GM12878 (cell line): Measurements from ENCODE around the gene PML. TPM values are rescaled to one million over a fixed set of nuclear protein-coding genes. Genes with fewer than 3 reads are reported as not detected.

ENCODE experiments used
- ATAC-seq: fragments of 200-7000 bp; cut with Tn5 transposase; 3 replicates; pipeline ENCODE4 v1.9.1; 2020; ENCODE audit warnings: mild to moderate bottlenecking, moderate library complexity
- BruUV-seq: library from RNA; stranded (reverse); fragments of 400-500 nt; replicated peaks from 2 replicates; lab custom pipeline; 2021; lab: Mats Ljungman, UMichigan
- CTCF ChIA-PET: fragments of 300-600 bp; sonication (Branson Sonifier 250); formaldehyde crosslinking; extraction: SDS; loops from one replicate; lab custom pipeline; 2021; ENCODE audit warnings: inconsistent platforms; lab: Yijun Ruan, JAX
- POLR2A ChIA-PET: fragments of 350-600 bp; formaldehyde crosslinking; extraction: SDS; loops from one replicate; lab custom pipeline; 2021; ENCODE audit warnings: inconsistent platforms; lab: Charles Lee
- RAD21 ChIA-PET: fragments of 300-600 bp; sonication (Branson Sonifier 250); formaldehyde crosslinking; loops from one replicate; lab custom pipeline; 2023; ENCODE audit warnings: antibody characterized with exemption; ENCODE audit not compliant: unreplicated experiment; lab: Charles Lee
- SMC1A ChIA-PET: fragments of 300-600 bp; sonication (Branson Sonifier 250); formaldehyde crosslinking; loops from one replicate; lab custom pipeline; 2023; ENCODE audit not compliant: unreplicated experiment, uncharacterized antibody; lab: Charles Lee
- DNase-seq: peaks from one replicate; pipeline ENCODE4 v3.0.0-alpha.2; 2011; ENCODE audit warnings: low read depth, low spot score
- FAIRE-seq: peaks from 3 replicates; lab custom pipeline; 2011; peaks lifted over from hg19 to GRCh38; lab: Jason Lieb, UNC
- H2AFZ ChIP-seq: 2 replicates; pipeline ENCODE4 v1.6.0; 2011; ENCODE audit warnings: low read depth, low read length, control low read depth; ENCODE audit not compliant: control insufficient read depth
- H3K27ac ChIP-seq: 2 replicates; pipeline ENCODE4 v1.5.1; 2011; ENCODE audit warnings: control low read depth; ENCODE audit not compliant: control insufficient read depth, insufficient read depth
- H3K27me3 ChIP-seq, 2 experiments: replicated peaks in 1 of 2; 2 replicates each; pipeline versions ENCODE4 v1.6.0 to v1.6.1; 2011; ENCODE audit warnings: low read length in 1 of 2; ENCODE audit not compliant: control insufficient read depth in 2 of 2, insufficient read depth in 2 of 2
- H3K36me3 ChIP-seq, 2 experiments: 2 replicates each; pipeline ENCODE4 v1.5.1; 2011; ENCODE audit warnings: low read length in 1 of 2; ENCODE audit not compliant: control insufficient read depth in 2 of 2, insufficient read depth in 2 of 2
- H3K4me1 ChIP-seq: 2 replicates; pipeline ENCODE4 v1.6.1; 2011; ENCODE audit warnings: mild to moderate bottlenecking, low read length, moderate library complexity, mixed read lengths; ENCODE audit not compliant: control insufficient read depth, insufficient read depth
- H3K4me2 ChIP-seq: 2 replicates; pipeline ENCODE4 v1.6.0; 2011; ENCODE audit warnings: control low read depth; ENCODE audit not compliant: control insufficient read depth, insufficient read depth
- H3K4me3 ChIP-seq: fragments of 200-600 bp; sonication (generic); 2 replicates; pipeline ENCODE4 v1.5.1; 2016
- H3K79me2 ChIP-seq: 2 replicates; pipeline ENCODE4 v1.6.0; 2011; ENCODE audit warnings: low read length; ENCODE audit not compliant: control insufficient read depth, insufficient read depth
- H3K9ac ChIP-seq: 2 replicates; pipeline ENCODE4 v1.8.0; 2011; ENCODE audit warnings: low read length, control low read depth, mixed read lengths; ENCODE audit not compliant: control insufficient read depth, insufficient read depth
- H3K9me3 ChIP-seq: replicated peaks from 3 replicates; pipeline ENCODE4 v1.5.1; 2011; ENCODE audit warnings: mild to moderate bottlenecking, low read length; ENCODE audit not compliant: control insufficient read depth, insufficient read depth
- H4K20me1 ChIP-seq: 2 replicates; pipeline ENCODE4 v1.6.0; 2011; ENCODE audit not compliant: control insufficient read depth, insufficient read depth
- ASH2L ChIP-seq: fragments of 300-600, 200-600 bp; sonication (generic); IDR thresholded peaks from 2 replicates; pipeline ENCODE4 v1.6.1; 2017; ENCODE audit warnings: low read depth, mild to moderate bottlenecking, borderline replicate concordance
- BRCA1 ChIP-seq: IDR thresholded peaks from 2 replicates; pipeline ENCODE4 v1.6.1; 2011; ENCODE audit warnings: low read depth, low read length, improper control_type of control experiment
- DPF2 ChIP-seq: fragments of 450-650 bp; IDR thresholded peaks from 2 replicates; pipeline ENCODE4 v1.6.1; 2017; ENCODE audit warnings: mild to moderate bottlenecking
- FOXK2 ChIP-seq: fragments of 450-650 bp; IDR thresholded peaks from 2 replicates; pipeline ENCODE4 v1.6.1; 2017; ENCODE audit warnings: mild to moderate bottlenecking, moderate library complexity
- FOXM1 ChIP-seq: IDR thresholded peaks from 2 replicates; pipeline ENCODE4 v1.6.1; 2012; ENCODE audit warnings: low read depth, mild to moderate bottlenecking, inconsistent platforms, low read length, moderate library complexity
- JUND ChIP-seq: IDR thresholded peaks from 2 replicates; pipeline ENCODE4 v1.6.1; 2012; ENCODE audit warnings: low read depth, mild to moderate bottlenecking, low read length, improper control_type of control experiment, moderate library complexity
- MYC ChIP-seq: IDR thresholded peaks from 2 replicates; pipeline ENCODE4 v1.6.1; 2011; ENCODE audit warnings: mild to moderate bottlenecking, low read length, moderate library complexity, inconsistent platforms; ENCODE audit not compliant: insufficient read depth, insufficient replicate concordance, insufficient read length, severe bottlenecking
- POLR2A ChIP-seq: IDR thresholded peaks from 2 replicates; pipeline ENCODE4 v1.6.1; 2011; ENCODE audit warnings: low read depth, mild to moderate bottlenecking, low read length
- RAD21 ChIP-seq: IDR thresholded peaks from 2 replicates; pipeline ENCODE4 v1.6.1; 2011; ENCODE audit warnings: mild to moderate bottlenecking, low read depth, low read length, moderate library complexity; ENCODE audit not compliant: insufficient read depth
- YY1 ChIP-seq: IDR thresholded peaks from 2 replicates; pipeline ENCODE4 v1.6.1; 2011; ENCODE audit warnings: low read depth, mild to moderate bottlenecking, low read length
- ZBED1 ChIP-seq: IDR thresholded peaks from 2 replicates; pipeline ENCODE4 v1.6.1; 2016; ENCODE audit warnings: borderline replicate concordance
- ZBTB11 ChIP-seq: fragments of 450-650 bp; formaldehyde crosslinking; IDR thresholded peaks from 2 replicates; pipeline ENCODE4 v1.5.0; 2022; ENCODE audit warnings: mild to moderate bottlenecking, missing genetic modification characterization
- WGBS: methylation state at CpG from one replicate; pipeline ENCODE4 v1.1.6; 2016; ENCODE audit warnings: low lambda C conversion rate; ENCODE audit not compliant: insufficient replicate concordance, insufficient coverage; ENCODE audit errors: missing lambda C conversion rate; 5-methylcytosine and 5-hydroxymethylcytosine counted together
- in situ Hi-C: fragments of 300-500 bp; cut with MboI; formaldehyde crosslinking; loops from 9 replicates; pipeline ENCODE4 v1.14.3; 2018; ENCODE audit warnings: mixed read lengths
- intact Hi-C: fragments of 100-400 bp; cut with micrococcal nuclease; formaldehyde crosslinking; loops from one replicate; pipeline ENCODE4 v1.14.2; 2022; ENCODE audit not compliant: unreplicated experiment
- polyA plus RNA-seq, 11 experiments: library from polyadenylated mRNA; depleted of rRNA in 4 of 11; unstranded in 6 of 11; stranded (reverse) in 5 of 11; fragments of >200 nt; fragmentation: Nextera tagmentation in 4 of 11; fragmentation: Illumina TruSeq in 1 of 11; extraction: Ambion mirVana in 4 of 11; extraction: Trizol in 1 of 11; gene quantifications; 1 replicate in 1 of 11; 2 replicates in 10 of 11; pipeline versions ENCODE4 v1.2.1 to v1.2.3, GENCODE V29; 2011 to 2016; ENCODE audit warnings: inconsistent platforms in 2 of 11, missing spikeins in 2 of 11, low read depth in 1 of 11
- total RNA-seq, 4 experiments: library from RNA; depleted of rRNA in 3 of 4; stranded (reverse); fragments of >200 nt in 3 of 4; fragmentation: Illumina TruSeq in 1 of 4; extraction: Trizol in 1 of 4; gene quantifications; 2 replicates each; pipeline versions ENCODE4 v1.2.1 to v1.2.3, GENCODE V29; 2013 to 2021

The PML gene
- total and polyA plus RNA-seq, 10 of the 15 experiments (the other 5 are each of a cell fraction or from before 2014, with no cell fraction given): 8.5 to 95.5 (median 30.8) TPM

- Histone ChIP-seq H3K27me3 (no peaks in the 10 kb centered on the region), H3K79me2 (no peaks in the 10 kb centered on the region), H3K4me2 (no peak overlapping the region), H3K4me3 (no peak overlapping the region), H3K9me3 (no peaks in the 10 kb centered on the region), H3K27ac (no peak overlapping the region), H2AFZ (no peak overlapping the region), H3K4me1 (no peaks in the 10 kb centered on the region), H3K9ac (no peak overlapping the region), H3K36me3 (peaks cover 35 to 47% of the 10 kb centered on the region in 2 experiments), H4K20me1 (no peaks in the 10 kb centered on the region; the same call in none of the 2 replicates)
- ChIA-PET SMC1A (interaction anchor here (1.5 to 2.8 kb wide), 2 partner anchors 16 to 55 kb away, joined by 4 to 6 read pairs; no protein-coding TSS in a partner anchor), CTCF (interaction anchor here (0.8 to 2.6 kb wide), 5 partner anchors 21 to 56 kb away, joined by 3 to 10 read pairs (median 3); no protein-coding TSS in a partner anchor), RAD21 (interaction anchor here (1.5 kb wide), 1 partner anchor 55 kb away, joined by 3 read pairs; no protein-coding TSS in a partner anchor), POLR2A (interaction anchor here (0.8 kb wide), 1 partner anchor 17 kb away, joined by 3 read pairs; no protein-coding TSS in a partner anchor)
- ATAC-seq: no peak
- 79% methylated on average over 3 of the region's 3 CpGs for WGBS
- DNase-seq: no peak
- in situ Hi-C loops (no loop called here), intact Hi-C loops (loop anchor here (5.0 kb wide), 1 partner anchor 55 kb away; no protein-coding TSS in a partner anchor)
- no TSS peak for BruUV-seq
- 0 out of 2 replicates have a peak, but pooled peaks have one; percentile 26 for TF ChIP-seq POLR2A
- TF ChIP-seq DPF2: no peak
- TF ChIP-seq ASH2L: no peak
- FAIRE-seq: no peak
Observed at GRCh38 chr15:74027688-74028087, 33.2 kb downstream of the PML start.

GRCh38 chr15:74028646-74029045 lies 34.1 kb downstream of the PML start:
- no peak for DNase-seq
- POLR2A ChIA-PET: no interaction called here
- Histone ChIP-seq H3K79me2 (no peaks in the 10 kb centered on the region), H3K36me3 (peaks cover 37 to 45% of the 10 kb centered on the region in 2 experiments), H3K4me3 (no peak overlapping the region), H3K9me3 (no peaks in the 10 kb centered on the region), H4K20me1 (no peaks in the 10 kb centered on the region; the same call in none of the 2 replicates), H3K27ac (no peak overlapping the region), H3K27me3 (no peaks in the 10 kb centered on the region), H2AFZ (no peak overlapping the region), H3K4me1 (no peaks in the 10 kb centered on the region), H3K4me2 (no peak overlapping the region), H3K9ac (no peak overlapping the region)
- TSS peak; percentile 4 for BruUV-seq
- SMC1A ChIA-PET: interaction anchor here (1.5 to 2.8 kb wide), 2 partner anchors 17 to 56 kb away, joined by 4 to 6 read pairs; no protein-coding TSS in a partner anchor
- no peak for ATAC-seq
- in situ Hi-C loops: no loop called here
- no peak for FAIRE-seq
- RAD21 ChIA-PET: no interaction called here
- WGBS: 85% methylated on average over 3 of the region's 3 CpGs
- intact Hi-C loops: loop anchor here (5.0 kb wide), 1 partner anchor 56 kb away; no protein-coding TSS in a partner anchor
- CTCF ChIA-PET: interaction anchor here (0.8 to 2.6 kb wide), 5 partner anchors 20 to 57 kb away, joined by 3 to 10 read pairs (median 3); no protein-coding TSS in a partner anchor
- no peak for TF ChIP-seq JUND
- TF ChIP-seq MYC: no peak
- no peak for TF ChIP-seq BRCA1
- no peak for TF ChIP-seq ZBTB11
- no peak for TF ChIP-seq ZBED1
- no peak for TF ChIP-seq FOXK2
- no peak for TF ChIP-seq RAD21
- no peak for TF ChIP-seq FOXM1
- no peak for TF ChIP-seq YY1
